Upper lobe of left lung (tissue), 6 donors: ENCODE data around the gene CHPF2. TPM values are rescaled to one million over a fixed set of nuclear protein-coding genes. Genes with fewer than 3 reads are reported as not detected.

Source experiments
- ATAC-seq, 2 donors: fragments of 200-7000 bp; cut with Tn5 transposase; one replicate each; pipeline ENCODE4 v1.9.1; 2022; ENCODE audit warnings: mild to moderate bottlenecking in 2 of 2, moderate library complexity in 2 of 2; ENCODE audit not compliant: low FRiP score in 2 of 2
- DNase-seq, 2 donors: peaks; one replicate each; pipeline ENCODE4 v3.0.0-alpha.2; 2019 to 2020
- H3K27ac ChIP-seq, 4 donors: fragments of 200-600 bp; sonication (generic); one replicate each; pipeline ENCODE4 v1.5.1; 2016 to 2019
- H3K27me3 ChIP-seq, 4 donors: fragments of 200-600 bp; sonication (generic); one replicate each; pipeline ENCODE4 v1.5.1; 2017 to 2019
- H3K36me3 ChIP-seq, 4 donors: fragments of 200-600 bp; sonication (generic); one replicate each; pipeline ENCODE4 v1.5.1; 2016 to 2019
- H3K4me1 ChIP-seq, 4 donors: fragments of 200-600 bp; sonication (generic); one replicate each; pipeline ENCODE4 v1.5.1; 2018 to 2019
- H3K4me3 ChIP-seq, 4 donors: fragments of 200-600 bp; sonication (generic); one replicate each; pipeline ENCODE4 v1.5.1; 2017 to 2019; ENCODE audit warnings: mild to moderate bottlenecking in 2 of 4, moderate library complexity in 1 of 4
- H3K9me3 ChIP-seq, 4 donors: fragments of 200-600 bp; sonication (generic); one replicate each; pipeline ENCODE4 v1.5.1; 2018 to 2019
- EP300 ChIP-seq, 4 donors: sonication (generic); formaldehyde crosslinking; IDR thresholded peaks; one replicate each; pipeline ENCODE4 v1.5.1; 2017; ENCODE audit warnings: antibody characterized with exemption in 4 of 4, control low read depth in 2 of 4
- POLR2A ChIP-seq, 4 donors: fragments of 450-650 bp; IDR thresholded peaks; one replicate each; pipeline ENCODE4 v1.5.1; 2016 to 2017; ENCODE audit warnings: antibody characterized with exemption in 4 of 4, mild to moderate bottlenecking in 2 of 4
- POLR2AphosphoS5 ChIP-seq, 2 donors: sonication (generic); formaldehyde crosslinking; IDR thresholded peaks; one replicate each; pipeline ENCODE4 v1.5.1; 2017; ENCODE audit warnings: antibody characterized with exemption in 2 of 2
- WGBS, 2 donors: methylation state at CpG; one replicate each; pipeline ENCODE4 v1.1.5; 2017 to 2018; 5-methylcytosine and 5-hydroxymethylcytosine counted together
- total RNA-seq, 6 donors: library from RNA; depleted of rRNA in 4 of 6; stranded (reverse); fragments of >200 nt in 4 of 6; gene quantifications; one replicate each; pipeline versions ENCODE4 v1.1.0 to v1.2.1, GENCODE V29; 2016 to 2021
- TF ChIP-seq, protein P1 (sequence below), 6 experiments: fragments of 450-650 bp in 4 of 6; fragments of 200-600 bp in 2 of 6; sonication (generic) in 2 of 6; IDR thresholded peaks; one replicate each; pipeline ENCODE4 v1.5.1; 2016 to 2019; ENCODE audit warnings: antibody characterized with exemption in 6 of 6
- donor health status: DM: no; HTN: no; CAD: no; lungs with moderate emphysema.
- donor health status: DM: no; HTN: yes; CAD: no; lungs with severe emphysema.

Gene CHPF2
- total RNA-seq, 6 donors from 2014 or later: 34.4 to 69.1 (median 47.4) TPM

DNA sequence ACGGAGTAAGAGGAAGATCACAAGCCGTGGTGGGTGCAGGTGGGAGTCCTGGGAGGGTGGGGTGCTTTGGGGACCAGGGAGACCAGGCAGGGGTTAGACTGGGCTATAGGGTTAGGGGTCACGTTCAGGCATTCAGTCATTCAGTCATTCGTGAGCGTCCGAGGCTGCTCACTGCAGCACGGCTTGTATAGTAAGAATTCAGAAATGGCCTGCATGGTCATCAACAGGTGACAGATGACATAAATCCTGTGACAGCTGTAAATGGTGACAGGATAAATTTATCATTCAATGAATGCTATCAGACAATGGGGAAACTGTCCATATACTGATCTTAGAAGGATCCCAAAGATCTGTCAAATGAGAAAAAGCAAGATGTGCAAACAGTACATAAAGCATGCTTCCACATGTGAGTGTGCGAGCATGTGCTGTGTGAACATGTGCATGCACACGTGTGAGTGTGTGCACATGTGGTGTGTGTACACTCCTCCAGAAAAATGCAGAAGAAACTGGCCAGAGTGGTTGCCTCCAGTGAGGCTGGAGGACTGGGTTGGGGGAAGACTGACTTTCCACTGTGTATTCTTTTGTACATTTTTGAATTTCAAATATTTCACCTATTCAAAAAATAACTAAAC lies 48.2 kb downstream of the CHPF2 start:
- TF ChIP-seq EP300 (IDR thresholded peaks at IDR 0.05): no peak
- no peak for TF ChIP-seq POLR2A (IDR thresholded peaks at IDR 0.05)
- TF ChIP-seq POLR2AphosphoS5 (IDR thresholded peaks at IDR 0.05): no peak
- TF ChIP-seq, protein P1, sequence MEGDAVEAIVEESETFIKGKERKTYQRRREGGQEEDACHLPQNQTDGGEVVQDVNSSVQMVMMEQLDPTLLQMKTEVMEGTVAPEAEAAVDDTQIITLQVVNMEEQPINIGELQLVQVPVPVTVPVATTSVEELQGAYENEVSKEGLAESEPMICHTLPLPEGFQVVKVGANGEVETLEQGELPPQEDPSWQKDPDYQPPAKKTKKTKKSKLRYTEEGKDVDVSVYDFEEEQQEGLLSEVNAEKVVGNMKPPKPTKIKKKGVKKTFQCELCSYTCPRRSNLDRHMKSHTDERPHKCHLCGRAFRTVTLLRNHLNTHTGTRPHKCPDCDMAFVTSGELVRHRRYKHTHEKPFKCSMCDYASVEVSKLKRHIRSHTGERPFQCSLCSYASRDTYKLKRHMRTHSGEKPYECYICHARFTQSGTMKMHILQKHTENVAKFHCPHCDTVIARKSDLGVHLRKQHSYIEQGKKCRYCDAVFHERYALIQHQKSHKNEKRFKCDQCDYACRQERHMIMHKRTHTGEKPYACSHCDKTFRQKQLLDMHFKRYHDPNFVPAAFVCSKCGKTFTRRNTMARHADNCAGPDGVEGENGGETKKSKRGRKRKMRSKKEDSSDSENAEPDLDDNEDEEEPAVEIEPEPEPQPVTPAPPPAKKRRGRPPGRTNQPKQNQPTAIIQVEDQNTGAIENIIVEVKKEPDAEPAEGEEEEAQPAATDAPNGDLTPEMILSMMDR (IDR thresholded peaks at IDR 0.05): no peak
- H3K27me3 ChIP-seq: no peaks in the 10 kb centered on the region
- H3K9me3 ChIP-seq: no peaks in the 10 kb centered on the region
- H3K27ac ChIP-seq: no peak overlapping the region
- WGBS, 2 donors: 91 to 93% methylated on average over 9 of the region's 9 CpGs
- ATAC-seq (no peak), DNase-seq (no peak)
- no peaks in the 10 kb centered on the region for H3K36me3 ChIP-seq
- H3K4me1 ChIP-seq: peaks cover 12 to 18% (median 18%) of the 10 kb centered on the region in 4 donors
- H3K4me3 ChIP-seq: no peak overlapping the region

DNA sequence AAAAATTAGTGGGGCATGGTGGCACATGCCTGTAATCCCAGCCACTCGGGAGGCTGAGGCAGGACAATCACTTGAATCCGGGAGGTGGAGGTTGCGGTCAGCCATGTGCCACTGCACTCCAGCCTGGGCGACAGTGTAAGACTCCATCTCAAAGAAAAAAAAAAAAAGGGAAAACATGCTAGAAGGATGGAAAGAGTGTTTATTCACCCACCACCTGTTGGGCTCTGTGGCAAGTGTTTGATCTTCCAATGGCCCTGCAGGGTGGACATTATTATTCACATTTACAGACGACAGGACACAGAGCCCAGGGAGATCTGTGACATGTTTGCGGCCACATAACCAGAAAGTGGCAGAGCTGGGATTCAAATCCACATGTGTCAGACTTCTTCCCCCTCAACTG lies 49.4 kb downstream of the CHPF2 start:
- ATAC-seq (no peak), DNase-seq (no peak)
- no peak overlapping the region for H3K27ac ChIP-seq
- TF ChIP-seq, protein P1 (IDR thresholded peaks at IDR 0.05): no peak
- TF ChIP-seq POLR2A (IDR thresholded peaks at IDR 0.05): no peak
- no peak for TF ChIP-seq POLR2AphosphoS5 (IDR thresholded peaks at IDR 0.05)
- TF ChIP-seq EP300 (IDR thresholded peaks at IDR 0.05): no peak
- H3K4me3 ChIP-seq: no peak overlapping the region
- H3K36me3 ChIP-seq: no peaks in the 10 kb centered on the region
- peaks cover 5 to 7% (median 6%) of the 10 kb centered on the region in 4 donors for H3K4me1 ChIP-seq
- H3K9me3 ChIP-seq: no peaks in the 10 kb centered on the region
- 75 to 78% methylated on average over 6 of the region's 6 CpGs for WGBS, 2 donors
- H3K27me3 ChIP-seq: no peaks in the 10 kb centered on the region

DNA sequence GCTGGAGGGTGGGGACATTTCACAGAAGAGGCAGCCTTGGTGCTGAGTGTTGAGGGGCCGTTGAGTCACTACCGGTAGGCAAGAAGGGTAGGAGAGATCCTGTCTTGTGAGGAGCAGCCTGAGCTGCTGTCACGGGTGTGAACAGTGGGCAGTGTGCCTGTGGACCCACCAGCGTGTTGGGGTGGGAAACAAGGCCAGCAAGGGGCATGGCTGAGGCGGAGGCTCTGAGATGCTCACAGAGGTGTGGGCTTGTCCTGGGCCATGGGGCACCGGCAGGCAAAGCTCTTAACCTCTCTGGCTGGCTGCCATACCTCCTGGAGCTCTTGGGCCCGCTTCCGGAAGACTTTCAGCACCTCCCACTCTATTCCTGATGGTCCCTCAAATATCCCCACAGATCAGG lies 49.8 kb downstream of the CHPF2 start:
- Histone ChIP-seq H3K9me3 (no peaks in the 10 kb centered on the region), H3K4me3 (no peak overlapping the region), H3K27me3 (no peaks in the 10 kb centered on the region), H3K36me3 (no peaks in the 10 kb centered on the region), H3K4me1 (peaks cover 3 to 6% (median 5%) of the 10 kb centered on the region in 4 donors), H3K27ac (no peak overlapping the region)
- ATAC-seq (no peak), DNase-seq (no peak)
- 72 to 83% methylated on average over 7 to 8 of the region's 8 CpGs for WGBS, 2 donors
- no peak for TF ChIP-seq EP300 (IDR thresholded peaks at IDR 0.05)
- TF ChIP-seq, protein P1 (IDR thresholded peaks at IDR 0.05): no peak
- no peak for TF ChIP-seq POLR2A (IDR thresholded peaks at IDR 0.05)
- TF ChIP-seq POLR2AphosphoS5 (IDR thresholded peaks at IDR 0.05): no peak

DNA sequence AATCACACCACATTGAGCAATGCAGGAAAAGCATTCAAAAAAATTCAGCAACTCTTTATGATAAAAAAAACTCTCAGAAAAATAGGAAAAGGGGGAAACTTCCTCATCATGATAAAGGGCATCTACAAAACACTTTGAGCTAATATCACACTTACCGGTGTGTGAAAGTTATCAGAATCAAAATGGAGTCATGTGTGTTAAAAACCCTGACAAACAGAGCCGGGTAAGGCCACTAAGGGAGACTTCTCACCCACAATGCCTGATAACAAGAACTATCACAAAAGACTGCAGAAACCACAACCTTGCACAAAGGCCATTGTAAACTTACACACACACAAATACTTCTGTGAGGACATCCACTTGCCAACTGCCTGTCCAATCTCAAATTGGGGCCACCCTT lies 51.0 kb downstream of the CHPF2 start:
- 87 to 93% methylated on average over 2 of the region's 2 CpGs for WGBS, 2 donors
- ATAC-seq: no peak
- no peaks in the 10 kb centered on the region for H3K4me1 ChIP-seq
- H3K9me3 ChIP-seq: no peaks in the 10 kb centered on the region
- TF ChIP-seq POLR2A (IDR thresholded peaks at IDR 0.05) (no peak), EP300 (IDR thresholded peaks at IDR 0.05) (no peak), POLR2AphosphoS5 (IDR thresholded peaks at IDR 0.05) (no peak)
- TF ChIP-seq, protein P1 (IDR thresholded peaks at IDR 0.05): no peak
- H3K4me3 ChIP-seq: no peak overlapping the region
- no peaks in the 10 kb centered on the region for H3K27me3 ChIP-seq
- no peak overlapping the region for H3K27ac ChIP-seq
- no peak for DNase-seq
- H3K36me3 ChIP-seq: no peaks in the 10 kb centered on the region

DNA sequence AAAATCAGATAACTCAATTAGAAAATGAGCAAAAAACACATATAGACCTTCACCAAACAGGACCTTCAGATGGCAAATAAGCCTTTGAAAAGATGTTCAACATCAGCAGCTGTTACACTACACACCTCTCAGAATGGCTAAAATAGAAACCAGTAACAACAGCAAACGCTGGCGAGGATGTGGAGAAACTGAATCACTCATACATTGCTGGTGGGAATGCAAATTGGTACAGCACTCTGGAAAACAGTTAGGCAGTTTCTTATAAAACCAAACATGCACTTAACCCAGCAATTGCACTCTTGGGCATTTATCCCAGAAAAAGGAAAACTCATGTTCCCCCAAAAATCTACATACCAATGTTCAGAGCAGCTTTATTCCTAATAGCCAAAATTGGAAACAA lies 53.9 kb downstream of the CHPF2 start:
- ATAC-seq (no peak), DNase-seq (no peak)
- Histone ChIP-seq H3K27ac (no peak overlapping the region), H3K4me1 (no peaks in the 10 kb centered on the region), H3K36me3 (no peaks in the 10 kb centered on the region), H3K4me3 (no peak overlapping the region), H3K27me3 (no peaks in the 10 kb centered on the region), H3K9me3 (no peaks in the 10 kb centered on the region)
- TF ChIP-seq EP300 (IDR thresholded peaks at IDR 0.05) (no peak), POLR2AphosphoS5 (IDR thresholded peaks at IDR 0.05) (no peak), POLR2A (IDR thresholded peaks at IDR 0.05) (no peak)
- TF ChIP-seq, protein P1 (IDR thresholded peaks at IDR 0.05): no peak
- 34 to 44% methylated on average over 2 of the region's 2 CpGs for WGBS, 2 donors
